ELR (cell line): ENCODE results near the gene BMPR1A.

Experiments
- DNase-seq: peaks from one replicate; pipeline ENCODE4 v3.0.0-alpha.2; 2015; ENCODE audit warnings: low read depth

Gene BMPR1A

DNA sequence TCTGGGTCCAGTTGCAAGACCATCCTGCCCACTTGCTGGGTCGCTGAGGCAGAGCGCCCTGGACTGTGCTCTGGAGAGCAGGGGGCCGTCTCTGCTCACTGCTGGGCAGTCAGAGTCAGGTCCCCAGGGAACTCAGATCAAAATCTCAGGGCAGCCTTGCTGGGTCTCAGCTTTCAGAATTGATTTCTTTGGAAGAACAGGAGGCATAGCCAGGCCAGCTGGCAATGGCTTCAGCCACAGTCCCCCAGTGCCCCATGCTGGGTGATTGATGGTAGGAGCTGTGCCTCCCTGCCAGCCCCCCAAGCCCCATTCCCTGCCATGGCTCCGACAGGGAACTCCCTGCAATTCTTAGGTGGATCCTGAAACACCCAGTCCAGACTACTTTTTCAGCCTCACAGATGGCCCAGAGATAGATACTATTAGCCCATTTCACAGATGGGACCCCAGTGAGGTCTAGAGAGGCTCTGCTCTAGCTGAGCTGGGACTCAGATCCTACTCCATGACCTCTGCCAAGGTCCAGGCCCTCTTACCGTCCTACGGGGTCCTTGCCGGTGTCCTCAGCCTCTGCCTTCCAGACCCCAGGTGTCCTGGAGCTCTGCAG is 200.5 kb downstream of the BMPR1A start:
- no peak for DNase-seq

DNA sequence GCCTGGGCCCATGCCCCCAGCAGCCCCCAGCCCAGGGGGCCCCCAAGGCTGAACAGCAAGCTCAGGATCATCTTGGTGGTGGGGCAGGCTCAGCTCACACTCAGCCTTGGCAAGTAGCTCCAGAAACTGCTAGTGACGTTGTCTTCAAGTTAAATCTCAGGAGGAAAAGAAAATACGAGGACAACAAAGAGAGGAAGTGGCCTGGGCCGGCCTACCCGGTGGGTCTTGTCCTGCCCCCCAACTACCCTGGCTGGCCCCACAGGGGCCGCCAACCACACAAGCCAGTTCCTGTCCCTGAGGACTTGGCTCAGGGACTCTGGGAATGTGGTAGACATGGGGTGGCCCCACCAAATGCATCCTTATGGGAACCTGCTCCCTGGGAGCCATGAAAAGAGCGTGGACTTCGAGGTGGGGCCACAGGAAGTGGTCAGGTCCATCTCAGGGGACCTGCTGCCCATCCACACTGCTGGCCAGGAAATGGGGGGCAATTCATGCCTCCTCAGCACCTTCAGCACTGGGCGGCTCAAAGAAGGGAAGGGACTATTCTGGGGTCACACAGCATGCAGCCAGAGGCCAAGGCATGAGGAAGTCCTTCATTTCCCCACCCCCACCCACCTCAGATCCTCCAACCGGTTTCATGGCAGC is 201.2 kb downstream of the BMPR1A start, which contains the start of gene MMRN2:
Gene MMRN2 (minus strand): TSS at position 145 of the 645 bp plus-strand sequence. CDS start 74 bp downstream, at position 71.
- DNase-seq = no peak

DNA sequence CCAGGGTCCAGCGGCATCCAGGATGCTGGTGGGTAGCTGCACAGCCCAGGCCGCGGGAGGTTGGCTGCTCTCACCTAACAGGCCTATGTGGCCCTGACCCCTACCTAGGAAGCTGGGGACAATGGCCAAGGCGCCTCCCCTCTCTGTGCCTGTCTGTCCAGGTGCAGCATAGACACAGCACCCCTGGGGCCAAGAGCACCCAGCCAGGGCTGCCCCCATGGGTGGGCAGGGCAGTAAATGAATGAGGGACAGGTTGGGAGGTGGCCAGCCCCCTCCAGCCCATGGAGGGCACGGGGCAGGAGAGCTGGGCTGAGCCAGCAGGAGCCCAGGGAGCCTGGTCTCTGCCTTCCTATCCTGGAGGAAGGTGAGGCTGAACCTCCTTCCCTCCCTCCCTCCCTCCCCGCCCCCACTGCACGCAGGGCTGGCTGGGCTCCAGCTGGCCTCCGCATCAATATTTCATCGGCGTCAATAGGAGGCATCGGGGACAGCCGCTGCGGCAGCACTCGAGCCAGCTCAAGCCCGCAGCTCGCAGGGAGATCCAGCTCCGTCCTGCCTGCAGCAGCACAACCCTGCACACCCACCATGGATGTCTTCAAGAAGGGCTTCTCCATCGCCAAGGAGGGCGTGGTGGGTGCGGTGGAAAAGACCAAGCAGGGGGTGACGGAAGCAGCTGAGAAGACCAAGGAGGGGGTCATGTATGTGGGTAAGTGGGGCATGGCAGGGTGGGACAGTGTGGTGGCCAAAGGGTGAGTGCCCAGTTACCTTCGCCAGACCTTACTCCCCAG is 201.9 kb downstream of the BMPR1A start, which contains the start of gene SNCG:
Gene SNCG (plus strand): TSS at position 484 of the 785 bp plus-strand sequence. CDS start 99 bp downstream, at position 583.
- no peak for DNase-seq

DNA sequence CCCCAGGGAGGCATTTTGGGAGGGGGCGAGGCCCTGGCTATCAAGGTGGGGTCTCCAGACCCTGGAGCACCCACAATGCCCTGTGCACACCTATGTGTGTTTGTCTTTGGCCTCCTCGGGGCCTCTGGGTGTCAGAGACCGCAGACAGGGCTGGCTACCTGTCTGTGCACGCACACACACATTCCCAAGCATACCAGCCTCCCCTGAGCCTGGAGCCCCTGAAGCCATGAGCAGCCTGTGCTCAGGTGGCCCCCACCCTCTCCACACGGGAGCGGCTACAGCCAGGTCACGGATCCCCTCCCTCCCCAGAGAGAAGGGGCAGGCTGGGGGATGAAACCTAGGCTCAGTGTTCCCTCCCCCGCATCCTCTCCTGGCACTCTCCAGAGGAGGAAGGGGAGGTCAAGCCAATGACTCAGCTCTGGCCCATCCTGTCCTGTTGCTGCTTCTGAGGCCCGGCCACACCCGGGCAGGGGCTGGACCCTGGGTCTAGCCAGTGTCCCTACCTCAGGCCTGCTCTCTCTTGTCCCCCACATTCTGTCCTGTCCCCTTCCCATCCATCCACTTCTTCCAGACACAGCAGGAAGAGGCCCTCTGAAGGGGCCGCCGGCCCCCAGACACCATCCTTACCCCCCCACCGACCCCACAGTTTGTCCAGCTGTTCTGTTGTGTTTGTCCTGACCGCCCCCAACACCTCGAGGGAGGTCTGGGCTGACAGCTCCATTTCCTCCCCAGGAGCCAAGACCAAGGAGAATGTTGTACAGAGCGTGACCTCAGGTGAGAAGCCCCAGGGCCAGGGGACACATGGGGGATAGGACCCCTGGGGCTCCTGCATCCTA is 202.7 kb downstream of the BMPR1A start:
- peak; percentile 84 for DNase-seq

DNA sequence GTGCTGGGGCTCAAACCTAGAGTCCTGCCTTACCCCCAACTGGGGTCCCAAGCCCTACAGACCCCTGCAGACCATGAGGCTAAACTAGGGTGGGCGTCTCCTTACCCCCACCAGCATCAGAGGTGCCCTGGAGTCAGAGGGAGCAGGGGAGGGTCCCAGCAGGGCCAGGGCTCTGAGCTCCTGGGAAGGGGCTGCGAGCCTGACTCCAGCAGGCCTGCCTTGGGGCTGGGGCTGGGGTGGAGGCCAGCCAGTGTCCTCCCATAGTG is 203.3 kb downstream of the BMPR1A start:
- no peak for DNase-seq

DNA sequence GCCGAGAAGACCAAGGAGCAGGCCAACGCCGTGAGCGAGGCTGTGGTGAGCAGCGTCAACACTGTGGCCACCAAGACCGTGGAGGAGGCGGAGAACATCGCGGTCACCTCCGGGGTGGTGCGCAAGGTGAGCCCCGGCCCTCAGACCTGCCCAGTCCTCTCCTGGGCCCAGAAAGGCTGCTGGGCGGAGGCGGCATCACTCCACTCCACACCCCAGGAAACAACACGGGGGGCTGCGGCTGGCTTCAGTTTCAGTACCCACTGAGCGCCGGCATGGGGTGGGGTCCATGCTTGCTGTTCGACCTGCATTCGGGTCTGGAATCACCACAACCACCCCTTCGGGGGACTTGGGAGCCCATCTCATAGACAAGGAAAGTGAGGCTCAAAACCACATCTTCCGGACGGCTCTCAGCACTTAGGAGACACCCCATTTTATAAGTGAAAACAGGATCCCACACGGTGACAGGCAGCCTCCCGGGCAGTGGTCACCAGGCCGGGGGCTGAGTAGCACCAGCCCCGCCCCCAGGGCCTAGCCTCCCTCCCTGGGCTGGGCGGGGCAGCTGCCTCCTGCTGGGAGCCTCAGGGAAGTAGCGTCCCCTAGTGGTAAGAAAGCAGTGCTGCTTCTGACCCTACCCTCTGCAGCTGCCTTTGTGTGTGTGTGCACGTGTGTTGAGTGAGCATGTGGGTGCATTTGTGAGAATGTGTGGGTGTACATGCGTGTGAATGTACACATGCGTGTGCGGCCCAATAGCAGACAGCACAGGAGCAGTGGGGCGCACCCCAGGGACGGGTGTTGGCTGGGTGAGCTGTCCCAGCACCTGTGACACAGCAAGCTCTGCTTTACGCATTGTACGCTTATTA is 203.8 kb downstream of the BMPR1A start:
- peak; percentile 85 for DNase-seq

DNA sequence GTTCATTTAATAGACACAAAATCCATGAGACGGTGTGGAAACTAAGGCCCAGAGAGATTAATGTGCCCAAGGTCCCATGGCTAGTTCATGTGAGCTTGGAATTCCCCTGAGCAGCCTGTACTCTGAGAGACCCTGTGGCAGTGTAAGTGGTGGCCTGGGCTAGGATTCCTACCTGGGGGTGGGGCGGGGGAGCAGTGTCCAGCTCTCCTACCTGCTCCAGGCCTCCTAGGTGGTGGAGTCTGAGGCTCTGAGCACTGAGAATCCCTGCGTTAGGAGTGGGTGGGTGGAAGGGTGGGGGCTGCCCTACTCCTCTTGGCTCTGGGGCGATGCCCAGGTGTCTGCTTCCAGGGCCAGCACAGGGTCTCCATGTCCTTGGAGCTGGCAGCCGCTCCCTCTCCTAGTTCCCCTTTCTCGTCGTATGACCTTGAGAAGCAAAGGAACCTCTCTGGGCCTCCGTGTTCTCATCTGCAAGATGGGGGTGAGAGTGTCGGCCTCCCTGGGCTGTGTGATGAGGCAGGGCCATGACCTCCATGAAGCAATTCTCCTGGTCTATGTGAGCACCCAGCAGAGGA is 204.5 kb downstream of the BMPR1A start:
- DNase-seq = no peak

DNA sequence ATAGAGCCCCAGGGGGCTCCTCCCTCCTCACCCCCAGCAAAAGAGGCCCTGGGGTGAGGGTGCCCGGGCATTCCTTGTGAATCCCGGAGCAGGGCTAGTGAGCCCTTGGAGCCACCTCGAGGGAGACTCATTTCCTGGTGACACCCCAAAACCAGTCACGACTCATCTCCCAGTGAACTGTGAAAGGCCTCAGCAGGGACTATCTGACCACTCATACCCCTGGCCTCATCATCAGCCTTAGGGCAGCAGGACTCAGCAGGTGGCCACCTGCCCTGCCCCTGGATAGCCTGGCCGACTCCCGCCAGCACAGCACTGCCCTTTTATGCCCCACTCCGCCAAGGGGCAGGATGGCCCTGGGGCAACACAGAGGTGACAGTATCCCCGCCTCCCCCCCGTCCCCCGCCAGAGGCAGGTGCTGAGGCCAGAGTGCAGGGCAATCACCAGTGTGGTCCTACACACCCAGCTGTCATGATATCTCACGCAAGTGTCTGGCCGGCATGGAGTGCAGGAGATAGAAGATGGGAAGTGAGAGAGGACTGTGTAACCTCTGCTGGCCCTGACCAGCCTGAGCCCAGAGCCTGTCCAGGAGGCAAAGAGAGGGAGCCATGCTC is 205.2 kb downstream of the BMPR1A start:
- DNase-seq = peak; percentile 85

DNA sequence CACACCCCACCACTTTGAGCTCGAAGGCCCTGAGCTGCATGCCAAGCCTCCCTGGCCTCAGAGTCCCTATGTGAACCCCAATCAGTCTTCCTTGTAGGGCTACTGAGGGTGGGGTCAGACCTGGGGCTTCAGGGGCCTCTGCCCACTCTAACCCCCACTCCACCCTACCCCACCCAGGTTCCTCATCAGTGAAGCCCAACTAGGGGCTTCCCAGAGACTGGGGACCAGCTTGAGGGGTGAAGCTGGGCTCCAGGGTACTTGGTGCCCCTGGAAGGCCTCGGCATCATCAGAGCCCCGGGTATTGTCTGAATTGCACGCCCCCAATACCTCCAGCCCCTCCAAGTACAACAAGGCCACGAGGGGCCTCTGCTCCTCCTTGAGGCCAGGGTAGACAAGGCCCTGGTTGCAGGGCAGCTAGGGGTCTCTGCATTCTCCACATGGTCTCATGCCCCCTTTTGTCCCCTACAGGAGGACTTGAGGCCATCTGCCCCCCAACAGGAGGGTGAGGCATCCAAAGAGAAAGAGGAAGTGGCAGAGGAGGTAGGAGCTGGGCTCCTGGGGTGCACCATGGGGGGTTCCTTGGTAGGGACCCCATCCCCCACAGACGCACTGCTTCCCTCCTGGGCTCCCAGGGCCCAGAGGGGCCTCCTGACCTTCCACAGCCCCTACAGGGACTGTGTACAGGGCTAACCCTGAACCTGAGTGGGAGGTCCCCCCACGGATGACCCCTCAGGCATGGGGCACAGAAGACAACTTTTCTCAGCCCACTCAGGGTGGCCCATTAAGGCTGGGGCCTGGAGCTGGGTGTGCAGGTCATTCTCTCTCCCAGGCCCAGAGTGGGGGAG is 205.9 kb downstream of the BMPR1A start:
- DNase-seq = no peak

DNA sequence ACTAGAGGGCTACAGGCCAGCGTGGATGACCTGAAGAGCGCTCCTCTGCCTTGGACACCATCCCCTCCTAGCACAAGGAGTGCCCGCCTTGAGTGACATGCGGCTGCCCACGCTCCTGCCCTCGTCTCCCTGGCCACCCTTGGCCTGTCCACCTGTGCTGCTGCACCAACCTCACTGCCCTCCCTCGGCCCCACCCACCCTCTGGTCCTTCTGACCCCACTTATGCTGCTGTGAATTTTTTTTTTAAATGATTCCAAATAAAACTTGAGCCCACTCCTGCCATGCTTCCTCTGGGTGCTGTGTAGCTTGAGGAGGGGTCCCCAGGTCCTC is 206.5 kb downstream of the BMPR1A start:
- no peak for DNase-seq

DNA sequence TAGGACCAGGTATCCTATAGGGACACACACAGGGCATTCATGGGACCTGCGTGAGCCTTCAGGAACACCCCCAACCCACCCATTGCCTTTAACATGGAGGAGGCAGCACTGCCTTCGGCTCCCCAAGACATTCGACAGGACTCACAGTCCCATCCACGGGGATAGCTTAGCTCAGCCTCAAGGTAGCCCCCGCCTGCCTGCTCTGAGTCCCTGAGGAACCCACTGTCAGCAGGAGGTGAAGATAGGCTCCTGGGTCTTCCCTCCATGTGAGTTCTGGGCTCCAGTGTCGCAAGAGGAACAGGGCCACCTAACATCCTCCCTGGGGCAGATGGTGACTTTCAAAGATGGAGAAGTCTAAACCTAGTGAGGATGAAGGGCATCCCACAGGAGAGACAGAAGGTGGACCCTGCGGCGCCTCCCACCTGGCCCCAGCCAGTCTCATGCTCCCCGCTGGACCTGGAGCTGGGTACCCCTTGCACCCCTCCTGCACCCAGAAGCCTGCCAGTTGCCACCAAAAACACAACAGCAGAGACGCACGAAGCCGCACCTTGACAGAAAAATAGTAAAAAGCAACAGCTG is 207.0 kb downstream of the BMPR1A start:
- no peak for DNase-seq

DNA sequence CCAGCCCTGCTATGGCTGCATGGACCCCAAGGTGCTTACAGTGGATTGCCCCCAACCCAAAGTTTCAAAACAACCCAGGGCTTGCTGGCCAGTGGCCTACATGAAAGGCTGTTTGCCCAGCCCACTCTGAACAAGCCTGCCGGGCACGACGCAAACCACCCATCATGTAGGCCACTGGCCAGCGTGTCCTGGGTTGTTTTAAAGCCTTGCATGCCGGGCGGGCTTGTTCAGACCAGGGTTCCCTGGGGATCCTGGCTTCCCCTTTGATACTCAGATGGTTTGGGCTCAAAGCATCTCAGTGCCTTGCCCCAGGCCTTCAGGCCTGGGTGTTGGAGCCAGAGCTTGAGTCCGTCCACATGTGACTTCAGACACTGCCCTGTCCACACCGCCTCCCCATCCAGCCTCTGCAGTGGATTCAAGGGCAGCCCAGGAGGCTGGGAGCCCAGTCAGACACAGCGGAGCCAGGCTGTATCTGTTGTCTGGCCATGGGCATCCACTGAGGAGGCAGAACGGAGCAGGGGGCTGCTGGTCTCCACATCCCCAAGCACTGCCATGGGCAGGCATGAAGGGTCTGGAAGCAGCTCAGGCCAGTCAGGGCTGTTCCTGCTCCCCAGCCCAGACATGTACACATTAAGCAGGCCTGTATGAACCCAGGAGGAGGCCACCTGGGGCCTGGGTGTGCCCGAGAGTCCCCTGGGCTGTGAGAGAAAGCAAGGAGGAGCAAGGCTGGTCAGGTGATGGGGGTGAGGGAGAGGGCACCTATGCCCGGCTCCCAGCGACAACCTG is 207.8 kb downstream of the BMPR1A start:
- DNase-seq = no peak

DNA sequence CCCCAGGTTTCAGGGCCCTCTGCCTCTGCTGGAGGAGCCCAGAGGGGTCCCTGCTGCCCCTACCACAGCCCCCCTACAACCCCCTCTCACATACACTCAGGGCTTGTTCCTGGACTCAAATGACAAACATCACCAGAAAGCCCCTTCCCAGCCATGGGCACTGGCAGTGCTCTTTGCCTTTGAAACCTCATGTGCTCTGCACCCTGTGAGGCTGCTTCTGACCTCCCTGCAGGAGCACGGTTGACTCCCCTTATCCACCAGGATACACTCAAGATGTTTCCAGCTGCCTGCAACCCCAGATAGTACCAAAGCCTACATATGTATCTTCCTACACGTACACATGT is 208.4 kb downstream of the BMPR1A start:
- no peak for DNase-seq

DNA sequence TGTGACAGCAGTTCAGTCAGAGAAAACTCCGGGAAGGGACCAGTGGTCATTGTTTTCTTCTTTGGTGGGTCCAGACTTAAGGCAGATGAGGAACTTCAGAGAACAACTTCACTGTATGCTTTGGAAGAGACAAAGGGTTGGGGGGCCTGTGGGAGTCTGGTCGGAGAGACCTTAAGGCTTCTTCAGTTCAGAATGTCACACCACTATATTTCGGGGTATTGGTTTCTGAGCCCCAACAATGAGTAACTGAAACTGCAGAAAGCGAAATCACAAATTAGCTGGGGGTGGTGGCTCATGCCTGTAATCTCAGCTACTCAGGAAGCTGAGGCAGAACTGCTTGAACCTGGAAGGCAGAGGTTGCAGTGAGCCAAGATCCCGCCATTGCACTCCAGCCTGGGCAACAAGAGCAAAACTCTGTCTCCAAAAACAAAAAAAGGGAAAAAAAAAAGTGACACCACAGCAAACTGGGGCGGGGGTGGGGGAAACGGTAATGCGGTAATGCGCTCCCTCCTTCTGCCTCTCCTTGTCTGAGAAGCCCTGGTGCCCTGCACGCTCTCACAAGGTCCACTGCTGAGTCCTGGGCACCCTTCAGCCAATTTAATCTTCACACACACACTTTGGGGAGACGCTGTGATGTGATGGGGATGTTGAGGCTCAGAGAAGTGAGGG is 209.7 kb downstream of the BMPR1A start:
- no peak for DNase-seq

DNA sequence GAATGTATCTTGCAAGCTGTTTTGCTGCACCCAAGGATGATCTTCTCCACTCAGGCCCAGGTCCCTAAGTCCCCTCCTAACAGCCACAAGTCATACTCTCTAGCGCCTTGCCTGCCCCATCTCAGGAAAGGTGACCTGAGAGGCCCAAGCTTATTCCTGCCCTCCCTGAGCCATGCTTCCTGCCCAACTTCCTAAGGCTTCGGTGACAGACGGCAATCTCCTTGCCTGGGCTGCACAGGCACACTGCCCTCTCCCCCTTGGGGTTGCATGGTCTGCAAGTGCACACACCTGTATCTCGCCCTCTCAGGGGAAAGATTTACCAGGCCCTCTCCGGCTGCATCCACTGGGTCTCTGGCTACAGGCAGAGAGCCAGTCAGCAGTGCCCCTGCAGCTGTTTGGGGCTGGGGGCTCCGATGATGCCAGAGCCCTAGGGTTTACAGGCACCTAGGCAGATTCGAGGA is 211.1 kb downstream of the BMPR1A start:
- DNase-seq = no peak

DNA sequence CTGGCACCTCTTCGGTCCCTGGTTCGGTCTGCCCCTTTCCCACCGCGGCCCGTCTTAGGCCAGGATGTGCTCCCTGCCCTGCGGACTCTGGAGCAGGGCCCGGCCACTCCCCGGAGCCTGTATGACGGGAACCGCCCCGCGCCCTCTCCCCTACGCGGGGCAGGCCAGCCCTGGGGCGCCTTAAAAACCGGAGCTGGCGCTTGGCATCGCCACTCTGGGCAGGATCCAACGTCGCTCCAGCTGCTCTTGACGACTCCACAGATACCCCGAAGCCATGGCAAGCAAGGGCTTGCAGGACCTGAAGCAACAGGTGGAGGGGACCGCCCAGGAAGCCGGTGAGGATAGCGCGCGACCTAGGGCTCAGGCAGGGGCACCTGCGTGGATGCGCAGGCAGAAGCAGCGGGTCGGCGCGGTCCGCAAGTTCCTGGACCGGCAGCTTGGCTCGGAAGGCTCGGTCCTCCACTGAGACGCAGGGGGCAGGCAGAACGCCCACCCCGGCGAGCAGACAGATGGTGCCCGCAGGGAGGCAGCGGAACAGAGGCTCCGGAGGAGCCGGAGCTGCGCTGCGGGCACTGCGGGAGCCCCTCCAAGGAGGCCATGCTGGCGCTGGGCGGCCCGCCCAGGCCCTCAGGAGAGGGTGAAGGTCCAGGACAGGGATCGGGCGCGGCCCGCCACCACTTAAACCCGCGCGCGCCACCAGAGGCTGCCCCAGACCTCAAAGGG is 212.0 kb downstream of the BMPR1A start, which contains the start of gene ADIRF:
Gene ADIRF (plus strand): TSS at position 212 of the 723 bp plus-strand sequence. CDS start 63 bp downstream, at position 275.
- peak; percentile 47 for DNase-seq

DNA sequence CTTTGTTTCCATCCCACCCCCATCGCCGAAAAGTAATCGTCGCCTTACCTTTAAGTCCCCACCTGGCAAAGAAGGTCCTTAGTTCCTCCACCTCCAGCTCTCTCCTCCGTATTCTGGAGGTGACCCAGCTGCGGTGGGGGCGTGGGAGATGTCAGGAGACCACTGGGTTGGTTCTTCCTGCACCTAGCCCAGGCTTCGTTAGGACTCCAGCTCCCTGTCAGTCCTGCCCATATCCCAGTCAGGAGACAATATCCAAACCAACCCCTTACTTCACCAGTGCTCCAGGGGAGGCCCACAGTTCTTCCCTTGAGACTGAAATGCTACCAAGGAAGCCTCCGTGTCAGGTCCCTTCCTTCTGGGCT is 212.6 kb downstream of the BMPR1A start:
- no peak for DNase-seq
